ENCODE results near the gene BBS5.
"Not testable (repeated sequence)": the region's sequence is repeated elsewhere in the genome, so short reads cannot be mapped to it uniquely, and the experiment has no call there.

DNA sequence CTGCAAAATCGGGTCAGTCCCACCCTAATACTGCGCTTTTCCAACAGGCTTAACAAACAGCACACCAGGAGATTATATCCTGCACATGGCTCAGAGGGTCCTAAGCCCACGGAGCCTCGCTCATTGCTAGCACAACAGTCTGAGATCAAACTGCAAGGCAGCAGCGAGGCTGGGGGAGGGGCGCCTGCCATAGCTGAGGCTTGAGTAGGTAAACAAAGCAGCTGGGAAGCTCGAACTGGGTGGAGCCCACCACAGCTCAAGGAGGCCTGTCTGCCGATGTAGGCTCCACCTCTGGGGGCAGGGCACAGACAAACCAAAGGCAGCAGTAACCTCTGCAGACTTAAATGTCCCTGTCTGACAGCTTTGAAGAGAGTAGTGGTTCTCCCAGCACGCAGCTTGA is 26.2 kb upstream of the BBS5 start:
- TF ChIP-seq, protein P1, sequence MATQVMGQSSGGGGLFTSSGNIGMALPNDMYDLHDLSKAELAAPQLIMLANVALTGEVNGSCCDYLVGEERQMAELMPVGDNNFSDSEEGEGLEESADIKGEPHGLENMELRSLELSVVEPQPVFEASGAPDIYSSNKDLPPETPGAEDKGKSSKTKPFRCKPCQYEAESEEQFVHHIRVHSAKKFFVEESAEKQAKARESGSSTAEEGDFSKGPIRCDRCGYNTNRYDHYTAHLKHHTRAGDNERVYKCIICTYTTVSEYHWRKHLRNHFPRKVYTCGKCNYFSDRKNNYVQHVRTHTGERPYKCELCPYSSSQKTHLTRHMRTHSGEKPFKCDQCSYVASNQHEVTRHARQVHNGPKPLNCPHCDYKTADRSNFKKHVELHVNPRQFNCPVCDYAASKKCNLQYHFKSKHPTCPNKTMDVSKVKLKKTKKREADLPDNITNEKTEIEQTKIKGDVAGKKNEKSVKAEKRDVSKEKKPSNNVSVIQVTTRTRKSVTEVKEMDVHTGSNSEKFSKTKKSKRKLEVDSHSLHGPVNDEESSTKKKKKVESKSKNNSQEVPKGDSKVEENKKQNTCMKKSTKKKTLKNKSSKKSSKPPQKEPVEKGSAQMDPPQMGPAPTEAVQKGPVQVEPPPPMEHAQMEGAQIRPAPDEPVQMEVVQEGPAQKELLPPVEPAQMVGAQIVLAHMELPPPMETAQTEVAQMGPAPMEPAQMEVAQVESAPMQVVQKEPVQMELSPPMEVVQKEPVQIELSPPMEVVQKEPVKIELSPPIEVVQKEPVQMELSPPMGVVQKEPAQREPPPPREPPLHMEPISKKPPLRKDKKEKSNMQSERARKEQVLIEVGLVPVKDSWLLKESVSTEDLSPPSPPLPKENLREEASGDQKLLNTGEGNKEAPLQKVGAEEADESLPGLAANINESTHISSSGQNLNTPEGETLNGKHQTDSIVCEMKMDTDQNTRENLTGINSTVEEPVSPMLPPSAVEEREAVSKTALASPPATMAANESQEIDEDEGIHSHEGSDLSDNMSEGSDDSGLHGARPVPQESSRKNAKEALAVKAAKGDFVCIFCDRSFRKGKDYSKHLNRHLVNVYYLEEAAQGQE (tag by site-specific recombination; IDR thresholded peaks at IDR 0.05), result not testable (repeated sequence)
- not testable (repeated sequence) for TF ChIP-seq ZNF76 (tag by site-specific recombination; IDR thresholded peaks at IDR 0.05; ENCODE audit: borderline replicate concordance, low read depth); ZNF677 (tag by site-specific recombination; IDR thresholded peaks at IDR 0.05)
